Parietal lobe (tissue), 2 donors: ENCODE measurements around the gene RASL10A. TPM values are rescaled to one million over a fixed set of nuclear protein-coding genes. Genes with fewer than 3 reads are reported as not detected.

ENCODE experiments used
- small RNA-seq: library from RNA; depleted of rRNA; stranded (forward); fragments of <200 nt; gene quantifications from one replicate; pipeline ENCODE3, GENCODE V24; 2014; ENCODE audit warnings: low replicate concordance
- total RNA-seq: library from RNA; depleted of rRNA; stranded (reverse); fragments of >200 nt; gene quantifications from one replicate; pipeline ENCODE4 v1.2.3, GENCODE V29; 2014

The RASL10A gene, protein sequence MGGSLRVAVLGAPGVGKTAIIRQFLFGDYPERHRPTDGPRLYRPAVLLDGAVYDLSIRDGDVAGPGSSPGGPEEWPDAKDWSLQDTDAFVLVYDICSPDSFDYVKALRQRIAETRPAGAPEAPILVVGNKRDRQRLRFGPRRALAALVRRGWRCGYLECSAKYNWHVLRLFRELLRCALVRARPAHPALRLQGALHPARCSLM
- total RNA-seq: 21.3 TPM

DNA sequence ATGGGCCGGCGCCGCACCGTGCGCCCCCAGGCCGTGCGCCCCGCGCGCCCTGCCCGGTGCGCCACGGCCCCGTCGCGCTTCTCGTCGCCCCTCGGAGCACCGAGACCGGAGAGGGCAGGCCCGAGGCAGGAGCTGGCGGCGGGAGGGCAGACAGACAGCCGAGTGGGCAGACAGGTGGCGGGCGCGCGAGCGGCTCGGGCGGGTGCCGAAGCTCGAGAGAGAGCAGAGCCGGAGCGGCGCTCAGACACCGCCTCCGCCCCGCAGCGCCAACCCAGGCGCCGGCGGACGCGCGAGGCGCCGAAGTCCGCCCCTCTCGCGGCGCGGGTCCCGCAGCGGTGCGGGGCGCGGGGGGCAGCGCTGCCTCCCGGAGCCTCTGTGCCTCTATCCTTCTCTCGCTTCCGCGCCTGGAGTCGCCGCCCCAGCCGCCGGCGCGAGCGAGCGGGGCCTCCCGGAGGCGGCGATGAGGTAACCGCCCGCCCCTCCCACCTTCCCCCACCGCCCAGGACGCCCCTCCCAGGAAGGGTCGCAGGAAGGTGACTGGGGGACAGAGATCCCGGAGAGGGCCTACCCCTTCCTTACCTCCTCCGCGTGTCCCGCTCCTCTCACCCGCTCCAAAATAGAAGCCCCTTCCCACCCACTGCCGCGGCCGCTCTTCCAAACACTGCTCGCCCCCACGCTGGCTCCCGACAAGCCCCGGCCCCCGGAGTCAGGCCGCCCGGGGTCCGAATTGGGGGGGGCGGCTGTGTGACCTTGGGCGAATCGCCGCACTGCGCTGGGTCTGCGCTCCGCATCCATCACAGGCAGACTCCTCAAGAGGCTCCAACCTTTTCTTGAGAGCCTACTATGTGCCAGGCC lies at the start of gene RASL10A:
Gene RASL10A, minus strand, starts transcription at position 412 of the 855 bp plus-strand sequence. CDS start 451 bp downstream, outside the sequence.

DNA sequence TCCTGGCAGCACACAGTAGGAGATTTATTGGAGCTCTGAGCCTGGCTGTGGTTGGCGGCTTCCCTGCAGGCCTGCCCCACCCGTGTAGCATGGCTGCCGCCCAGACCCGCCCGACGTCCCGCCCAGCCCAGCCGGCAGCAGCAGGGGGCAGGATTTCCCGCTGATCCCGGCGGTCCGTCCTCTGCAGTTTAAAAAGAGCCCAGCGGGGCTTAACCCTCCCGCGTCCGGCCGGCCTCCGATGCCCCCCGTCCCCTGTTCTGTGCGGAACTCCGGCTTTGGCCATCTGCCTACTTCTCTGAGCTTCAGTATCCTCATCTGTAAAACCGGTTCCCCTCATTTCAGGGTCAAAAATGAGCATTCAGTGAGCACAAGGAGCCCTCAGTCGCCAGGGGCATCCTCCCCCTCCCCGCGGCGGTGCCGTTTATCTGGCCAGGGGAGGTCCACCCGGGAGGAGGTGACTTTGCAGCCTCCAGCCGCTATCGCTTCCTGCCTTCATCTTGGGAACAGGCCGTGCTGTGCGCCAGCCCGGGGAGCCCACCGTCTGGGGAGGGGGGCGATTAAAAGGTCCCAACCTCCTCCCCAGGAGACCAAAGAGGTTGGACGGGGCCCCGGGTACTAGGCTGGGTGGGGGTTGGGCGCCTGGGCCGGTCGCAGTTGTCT lies 9.2 kb downstream of the RASL10A start, which contains the start of gene GAS2L1:
Gene GAS2L1, plus strand, starts transcription at position 476 of the 660 bp plus-strand sequence. CDS start 1,456 bp downstream, outside the sequence.

DNA sequence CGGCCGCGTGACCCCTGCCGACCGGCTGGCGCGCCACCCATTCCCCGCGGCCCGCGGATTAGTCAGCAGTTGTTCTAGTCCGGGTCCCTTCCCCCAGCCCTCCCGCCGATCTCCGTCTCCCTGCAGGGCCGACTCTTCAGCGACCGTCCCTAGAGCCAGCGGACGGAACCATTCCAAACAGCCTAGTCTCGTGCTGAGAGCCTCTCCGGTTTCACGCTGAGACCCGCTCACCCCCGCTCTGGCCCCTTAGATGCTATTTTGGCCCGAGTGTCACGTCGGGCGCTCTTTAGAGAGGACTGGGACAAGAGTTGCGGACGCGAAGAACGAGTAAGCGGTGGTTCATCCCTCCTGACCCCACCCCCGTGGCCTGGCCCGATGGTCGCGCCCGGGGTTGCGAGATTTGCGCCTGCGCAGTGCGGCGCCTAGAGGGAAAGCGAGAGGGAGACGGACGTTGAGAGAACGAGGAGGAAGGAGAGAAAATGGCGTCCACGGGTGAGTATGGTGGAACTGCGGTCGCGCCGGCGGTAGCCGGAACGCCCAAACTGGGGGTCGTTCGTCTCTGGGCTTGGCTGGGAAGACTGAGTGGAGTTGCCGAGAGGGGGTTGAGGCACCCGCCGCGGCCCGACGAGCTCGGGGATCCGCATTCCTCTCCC lies 47.5 kb downstream of the RASL10A start, which contains the start of the genes EWSR1 and RHBDD3:
Gene EWSR1, plus strand, starts transcription at position 411 of the 653 bp plus-strand sequence. Its CDS starts 69 bp downstream, at position 480.
Gene RHBDD3, minus strand, starts transcription at position 124 of the 653 bp plus-strand sequence. CDS start 2,355 bp downstream, outside the sequence.

Small RNA genes within 50 kb of the gene (small RNA-seq; reads per million reads assigned to genes)
- not detected for gene MIR3653

Other genes with a start within 250 kb of the RASL10A start
- 11.0 TPM for gene KREMEN1, start 242.7 kb downstream of the RASL10A start, total RNA-seq
- gene EMID1, start 109.8 kb downstream of the RASL10A start, total RNA-seq: 45.4 TPM
- gene RHBDD3, start 47.7 kb downstream of the RASL10A start, total RNA-seq: 26.3 TPM
- 331 TPM for gene EWSR1, start 47.4 kb downstream of the RASL10A start, total RNA-seq
- gene GAS2L1, start 9.0 kb downstream of the RASL10A start, total RNA-seq: 11.0 TPM
- 54.5 TPM for gene AP1B1, start 72.9 kb upstream of the RASL10A start, total RNA-seq
- gene RFPL1, start 122.9 kb upstream of the RASL10A start, total RNA-seq: not detected
- gene NEFH, start 164.5 kb upstream of the RASL10A start, total RNA-seq: 0.63 TPM
- 67.0 TPM for gene THOC5, start 238.1 kb upstream of the RASL10A start, total RNA-seq